Loucy (cell line): ENCODE data around the gene ANO6.

Source experiments
- CTCF ChIP-seq: fragments of 200-600 bp; sonication (generic); conservative IDR thresholded peaks from 2 replicates; pipeline ENCODE4 v1.5.1; 2014; ENCODE audit warnings: mild to moderate bottlenecking, antibody characterized with exemption, low read length
- EZH2phosphoT487 ChIP-seq: fragments of 200-600 bp; IDR thresholded peaks from 2 replicates; pipeline ENCODE4 v1.6.1; 2018; ENCODE audit warnings: antibody characterized with exemption, mild to moderate bottlenecking, moderate library complexity, borderline replicate concordance

GRCh38 chr12:45213107-45213506 is 2.8 kb upstream of the ANO6 start:
- TF ChIP-seq CTCF (no peak), EZH2phosphoT487 (no peak)
